ENCODE data around the gene WNT4. TPM values are rescaled to one million over a fixed set of nuclear protein-coding genes. Genes with fewer than 3 reads are reported as not detected.

WNT4 gene
- polyA plus RNA-seq, 3 donors = not detected

DNA sequence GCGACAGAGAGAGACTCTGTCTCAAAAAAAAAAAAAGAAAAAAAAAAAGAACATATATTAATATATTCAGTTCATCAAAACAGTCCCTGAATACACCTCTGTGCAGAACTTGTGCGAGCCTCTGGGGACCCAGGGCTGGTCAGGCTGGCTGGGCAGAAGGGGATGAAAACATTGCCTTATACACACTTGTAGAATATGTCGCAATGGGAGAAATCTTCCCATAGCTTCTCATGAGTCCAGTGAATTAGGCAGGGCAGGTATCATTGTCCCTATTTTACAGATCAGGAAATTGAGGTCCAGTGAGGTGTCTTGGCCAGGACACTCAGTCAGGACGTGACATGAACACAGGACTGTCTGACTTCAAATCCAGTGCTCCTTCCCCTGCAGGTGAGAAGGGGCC, 12.6 kb upstream of the WNT4 start:
- H3K79me2 ChIP-seq (ENCODE audit: insufficient read depth, low read length) = no peaks in the 10 kb centered on the region
- no peak overlapping the region for H3K4me3 Mint-ChIP-seq
- intact Hi-C loops (cut with micrococcal nuclease) = no loop called here
- H3K27ac Mint-ChIP-seq = no peak overlapping the region
- H3K9ac ChIP-seq (ENCODE audit: insufficient read depth, low read length, poor library complexity, severe bottlenecking) = no peak overlapping the region
- no peaks in the 10 kb centered on the region for H3K9me3 ChIP-seq (replicated peaks in 1 of 2; ENCODE audit: control insufficient read depth in 1 of 2, insufficient read depth in 1 of 2, low read length in 2 of 2)
- peaks cover 11 to 21% (median 16%) of the 10 kb centered on the region in 3 donors for H3K27me3 Mint-ChIP-seq (ENCODE audit: low read depth in 3 of 3)
- no peak overlapping the region for H3K27ac ChIP-seq (ENCODE audit: low read depth in 1 of 2, low read length in 2 of 2)
- no peak overlapping the region for H3K4me3 ChIP-seq (replicated peaks in 1 of 3; ENCODE audit: low read depth in 2 of 3, low read length in 3 of 3)
- H2AFZ ChIP-seq (ENCODE audit: insufficient read depth, low read depth, low read length, poor library complexity, severe bottlenecking) = no peak overlapping the region
- H3K36me3 ChIP-seq (replicated peaks in 1 of 2; ENCODE audit: control insufficient read depth in 1 of 2, insufficient read depth in 2 of 2, low read length in 2 of 2) = no peaks in the 10 kb centered on the region
- 89% methylated on average over 2 of the region's 4 CpGs for WGBS (ENCODE audit: insufficient coverage)
- H3K36me3 Mint-ChIP-seq = no peaks in the 10 kb centered on the region
- H3K27me3 ChIP-seq (ENCODE audit: control insufficient read depth in 2 of 2, insufficient read depth in 2 of 2, low read length in 2 of 2) = no peaks in the 10 kb centered on the region
- no peaks in the 10 kb centered on the region for H3K9me3 Mint-ChIP-seq
- no peak for DNase-seq
- no peaks in the 10 kb centered on the region for H3K4me1 Mint-ChIP-seq
- no peaks in the 10 kb centered on the region for H3K4me1 ChIP-seq (ENCODE audit: control insufficient read depth in 1 of 2, insufficient read depth in 2 of 2, low read length in 2 of 2)
- H3K4me2 ChIP-seq (replicated peaks; ENCODE audit: extremely low read depth, low read length, poor library complexity, severe bottlenecking) = no peak overlapping the region
- no peaks in the 10 kb centered on the region for H4K20me1 ChIP-seq (ENCODE audit: insufficient read depth, low read length)
- no peak for TF ChIP-seq CTCF (IDR thresholded peaks at IDR 0.05)

DNA sequence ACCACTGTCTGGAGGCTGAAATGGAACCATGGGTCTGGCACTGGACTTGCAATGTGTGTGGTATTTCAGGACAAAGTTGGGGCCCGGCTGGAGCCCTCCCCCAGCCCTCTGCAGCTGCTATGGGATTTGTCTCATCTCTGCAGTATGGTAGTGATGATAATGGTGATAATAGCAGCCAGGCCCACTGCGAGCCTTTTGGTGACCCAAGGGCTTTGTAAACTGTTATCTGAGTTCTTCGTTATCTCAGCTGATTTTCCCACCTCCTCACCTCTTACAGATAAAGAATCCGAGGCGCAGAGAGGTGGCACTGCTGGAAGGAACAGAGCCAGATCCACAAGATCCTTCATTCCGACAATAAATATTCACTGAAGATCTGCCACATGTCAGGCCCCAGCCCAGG, 11.7 kb upstream of the WNT4 start:
- Histone ChIP-seq H4K20me1 (ENCODE audit: insufficient read depth, low read length) (no peaks in the 10 kb centered on the region), H3K4me2 (replicated peaks; ENCODE audit: extremely low read depth, low read length, poor library complexity, severe bottlenecking) (no peak overlapping the region), H3K27ac (ENCODE audit: low read depth in 1 of 2, low read length in 2 of 2) (no peak overlapping the region), H3K27me3 (ENCODE audit: control insufficient read depth in 2 of 2, insufficient read depth in 2 of 2, low read length in 2 of 2) (no peaks in the 10 kb centered on the region), H3K4me3 (replicated peaks in 1 of 3; ENCODE audit: low read depth in 2 of 3, low read length in 3 of 3) (no peak overlapping the region), H3K4me1 (ENCODE audit: control insufficient read depth in 1 of 2, insufficient read depth in 2 of 2, low read length in 2 of 2) (no peaks in the 10 kb centered on the region), H2AFZ (ENCODE audit: insufficient read depth, low read depth, low read length, poor library complexity, severe bottlenecking) (no peak overlapping the region), H3K9me3 (replicated peaks in 1 of 2; ENCODE audit: control insufficient read depth in 1 of 2, insufficient read depth in 1 of 2, low read length in 2 of 2) (no peaks in the 10 kb centered on the region), H3K36me3 (replicated peaks in 1 of 2; ENCODE audit: control insufficient read depth in 1 of 2, insufficient read depth in 2 of 2, low read length in 2 of 2) (no peaks in the 10 kb centered on the region), H3K9ac (ENCODE audit: insufficient read depth, low read length, poor library complexity, severe bottlenecking) (no peak overlapping the region), H3K79me2 (ENCODE audit: insufficient read depth, low read length) (no peaks in the 10 kb centered on the region)
- peaks cover 11 to 29% (median 20%) of the 10 kb centered on the region in 3 donors for H3K27me3 Mint-ChIP-seq (ENCODE audit: low read depth in 3 of 3)
- H3K36me3 Mint-ChIP-seq = no peaks in the 10 kb centered on the region
- no peaks in the 10 kb centered on the region for H3K9me3 Mint-ChIP-seq
- 70% methylated on average over 2 of the region's 6 CpGs for WGBS (ENCODE audit: insufficient coverage)
- H3K4me1 Mint-ChIP-seq = no peaks in the 10 kb centered on the region
- H3K4me3 Mint-ChIP-seq = no peak overlapping the region
- H3K27ac Mint-ChIP-seq = no peak overlapping the region
- intact Hi-C loops (cut with micrococcal nuclease) = no loop called here
- DNase-seq = no peak
- no peak for TF ChIP-seq CTCF (IDR thresholded peaks at IDR 0.05)
